Ramos (cell line): Measurements from ENCODE around the gene CETP.

Experiments used
- in situ Hi-C: fragments of 300-500 bp; cut with MboI; formaldehyde crosslinking; loops from one replicate; pipeline ENCODE4 v1.14.3; 2022; ENCODE audit warnings: low sequenced_read_pairs; ENCODE audit not compliant: unreplicated experiment

Gene CETP

GRCh38 chr16:56961851-56962281, at the start of gene CETP:
Gene CETP (plus strand): TSS chr16:56961950. CDS start chr16:56961980, 30 bp downstream.
- in situ Hi-C loops: loop anchor here (10.0 kb wide), 1 partner anchor 203 kb away; no protein-coding TSS in a partner anchor

DNA sequence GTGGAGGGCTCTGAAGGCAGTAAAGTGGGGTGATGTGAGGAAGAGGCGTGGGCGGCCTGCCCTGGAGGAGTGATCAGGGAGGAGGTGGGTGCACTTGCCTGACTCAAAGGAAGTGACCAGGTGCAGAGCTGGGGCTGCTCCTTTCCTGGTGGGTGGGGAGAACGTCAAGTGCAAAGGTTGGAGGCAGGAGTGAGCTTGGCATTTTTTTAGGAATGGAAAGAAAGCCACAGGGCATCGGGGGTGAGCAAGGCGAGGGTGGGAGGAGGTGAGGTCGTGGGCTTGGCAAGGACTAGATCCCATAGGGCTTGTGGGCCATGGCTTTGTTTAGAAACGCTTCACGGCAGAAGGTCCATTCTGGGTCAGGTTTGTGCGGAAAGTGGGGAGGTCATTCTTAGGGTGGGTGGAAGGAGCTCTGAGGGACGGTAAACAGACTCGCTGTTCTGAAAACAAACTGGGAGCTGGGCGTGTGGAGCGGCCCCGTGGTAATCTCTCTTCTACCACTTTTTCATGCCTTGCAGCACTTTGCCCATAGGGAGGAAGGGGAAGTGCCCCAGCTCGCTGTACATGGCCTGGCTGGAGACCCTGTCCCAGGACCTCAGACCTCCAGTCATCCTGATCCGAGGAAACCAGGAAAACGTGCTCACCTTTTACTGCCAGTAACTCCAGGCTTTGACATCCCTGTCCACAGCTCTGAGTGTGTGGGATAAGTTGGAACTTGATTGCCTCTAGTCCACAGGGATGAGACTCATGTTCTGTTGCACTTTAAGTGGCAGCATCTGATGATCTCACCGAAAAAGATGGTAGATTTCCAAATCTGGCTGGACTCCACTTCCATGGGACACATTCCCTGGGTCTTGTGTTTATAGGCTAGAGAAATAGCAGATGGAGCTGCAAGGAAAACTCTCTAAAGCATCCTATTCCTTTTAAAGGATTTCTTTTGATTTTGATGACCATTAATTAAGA, 48.7 kb upstream of the CETP start:
- in situ Hi-C loops: no loop called here

DNA sequence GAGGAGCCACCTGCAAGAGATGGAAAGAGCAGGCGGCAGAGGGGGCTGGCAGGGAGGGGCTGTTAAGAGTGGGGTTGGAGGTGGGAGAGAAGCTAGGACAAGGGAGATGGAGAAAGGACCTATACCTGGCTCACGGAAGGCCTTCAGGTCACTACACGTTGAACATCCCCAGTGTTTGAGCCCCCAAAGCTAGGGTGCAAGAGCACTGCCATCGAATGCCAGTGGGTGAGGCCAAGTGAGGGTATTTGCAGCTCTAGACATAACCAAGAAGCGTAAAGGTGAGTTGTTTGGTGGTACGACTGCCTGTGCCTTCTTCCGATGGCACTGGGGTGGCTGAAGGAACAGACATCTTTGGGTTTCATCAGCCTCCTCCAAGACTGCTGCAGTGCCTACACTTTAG, 46.9 kb upstream of the CETP start:
- in situ Hi-C loops: no loop called here

- in situ Hi-C loops: no loop called here
Observed at GRCh38 chr16:56915336-56916119, 46.2 kb upstream of the CETP start.

GRCh38 chr16:56916571-56917403, 45.0 kb upstream of the CETP start:
- in situ Hi-C loops: no loop called here

DNA sequence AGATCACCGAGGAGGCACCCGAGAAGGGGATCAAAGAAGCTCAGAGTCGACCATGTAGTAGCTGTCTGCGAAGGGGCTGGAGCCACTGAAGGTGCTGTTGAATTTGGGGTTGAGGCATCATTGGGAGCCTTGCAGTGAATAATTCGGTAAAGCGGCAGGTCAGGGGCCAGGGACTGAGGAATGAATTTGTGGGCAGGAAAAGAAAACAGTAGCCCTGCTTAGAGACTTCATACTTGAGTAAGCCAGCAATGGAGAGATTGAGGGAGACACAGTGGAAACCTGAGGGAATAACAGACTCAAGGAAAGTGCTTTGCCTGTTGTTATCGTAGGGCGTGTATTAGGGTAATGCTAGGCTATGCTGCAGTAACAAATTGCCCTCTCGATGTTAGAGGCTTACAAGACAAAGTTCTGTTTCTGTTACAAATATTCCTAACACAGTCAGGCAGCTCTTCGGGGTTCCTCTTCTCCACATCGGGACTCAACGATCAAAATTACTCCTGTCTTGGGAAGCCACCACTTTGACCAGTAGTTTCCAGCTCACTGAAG, 43.2 kb upstream of the CETP start:
- in situ Hi-C loops: no loop called here

GRCh38 chr16:56919099-56919800, 42.5 kb upstream of the CETP start:
- in situ Hi-C loops: no loop called here

DNA sequence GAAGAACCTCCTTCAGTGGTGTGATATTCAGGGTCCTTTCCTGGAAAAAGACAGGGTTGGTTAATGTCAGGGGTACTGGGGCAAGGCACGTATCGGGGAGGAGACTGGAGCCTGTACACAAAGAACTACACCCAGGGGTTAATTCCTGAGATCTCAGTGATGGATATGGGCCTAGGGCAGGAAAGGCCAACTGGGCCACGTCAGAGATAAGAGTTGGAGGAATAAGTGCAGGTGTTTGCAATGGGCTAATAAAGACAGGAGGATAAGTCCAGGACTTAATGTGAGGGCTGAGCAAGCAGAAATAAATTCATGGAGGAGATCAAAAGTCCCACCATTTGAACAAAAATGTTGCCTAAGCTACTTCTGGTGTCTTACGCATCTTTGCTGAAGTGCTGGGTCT, 40.2 kb upstream of the CETP start:
- in situ Hi-C loops: no loop called here

GRCh38 chr16:56923481-56924091, 38.2 kb upstream of the CETP start:
- in situ Hi-C loops: no loop called here

- in situ Hi-C loops: no loop called here
Observed at GRCh38 chr16:56927471-56927870, 34.3 kb upstream of the CETP start.

- in situ Hi-C loops: no loop called here
Observed at GRCh38 chr16:56929639-56930038, 32.1 kb upstream of the CETP start.

- in situ Hi-C loops: no loop called here
Observed at GRCh38 chr16:56930486-56931270, 31.1 kb upstream of the CETP start.

GRCh38 chr16:56931271-56931891, 30.4 kb upstream of the CETP start:
- in situ Hi-C loops: no loop called here

- in situ Hi-C loops: no loop called here
Observed at GRCh38 chr16:56931892-56932720, 29.6 kb upstream of the CETP start, which contains the start of gene HERPUD1. Gene HERPUD1 (plus strand): TSS chr16:56932142. CDS start chr16:56932245, 103 bp downstream.

DNA sequence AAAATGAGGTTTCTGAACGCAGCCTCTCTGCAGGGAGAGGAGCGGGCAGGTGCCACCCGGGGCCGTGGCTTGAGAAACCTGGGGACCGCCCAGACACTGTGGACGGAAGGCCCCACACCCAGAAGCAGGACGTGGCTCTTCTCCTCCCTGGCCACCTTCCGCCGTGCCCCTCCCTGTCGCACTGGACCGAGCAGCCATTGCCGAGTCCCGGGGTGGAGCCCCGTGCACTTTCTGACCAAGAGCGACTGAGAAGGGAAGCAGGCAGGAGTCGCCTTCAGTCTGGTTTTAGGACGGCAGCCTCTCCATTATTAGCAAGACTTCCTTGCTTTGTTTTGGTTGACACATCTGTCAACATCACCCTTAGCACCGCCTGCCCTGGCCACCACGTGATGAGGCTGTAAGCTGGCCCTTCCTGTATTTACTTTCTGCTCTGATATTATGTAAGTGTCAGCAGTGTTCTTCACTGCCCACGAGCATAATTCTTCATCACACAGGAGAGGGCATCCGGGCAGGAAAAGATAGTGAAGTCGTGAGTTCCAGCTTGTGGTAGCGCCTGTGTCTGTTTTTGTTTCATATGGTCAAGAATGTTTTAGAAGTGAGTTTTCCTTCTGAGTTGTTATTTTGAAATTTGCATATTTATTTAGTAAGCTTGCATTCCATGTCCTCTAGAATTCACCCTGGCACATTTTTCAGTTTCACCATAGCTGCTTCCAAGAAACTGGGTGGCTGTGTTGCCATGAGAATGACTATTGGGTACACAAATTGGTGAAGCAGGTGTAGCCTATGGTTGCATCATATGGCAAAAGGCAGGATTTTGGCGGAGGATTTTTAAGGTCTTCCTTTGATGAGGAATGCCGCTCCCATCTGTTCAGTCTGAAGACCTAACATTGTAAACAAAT, 28.8 kb upstream of the CETP start:
- in situ Hi-C loops: no loop called here
